Endothelial cell of umbilical vein (primary cell): Measurements from ENCODE around the gene UFD1. TPM values are rescaled to one million over a fixed set of nuclear protein-coding genes. Genes with fewer than 3 reads are reported as not detected.

Source experiments
- BruUV-seq: library from RNA; stranded (reverse); fragments of 400-500 nt; replicated peaks from 2 replicates; lab custom pipeline; 2021; lab: Mats Ljungman, UMichigan
- CTCF ChIA-PET: fragments of 300-600, 350-600 bp; sonication (Branson Sonifier 250); formaldehyde crosslinking; loops from one replicate; lab custom pipeline; 2021; ENCODE audit warnings: antibody characterized with exemption, inconsistent platforms; lab: Charles Lee
- POLR2A ChIA-PET: fragments of 300-600, 350-600 bp; sonication (Branson Sonifier 250); formaldehyde crosslinking; loops from one replicate; lab custom pipeline; 2021; ENCODE audit warnings: antibody characterized with exemption, inconsistent platforms; lab: Charles Lee
- DNase-seq: peaks from one replicate; pipeline ENCODE4 v3.0.0-alpha.2; 2011; ENCODE audit warnings: low read depth, low spot score
- FAIRE-seq: peaks from 2 replicates; lab custom pipeline; 2011; peaks lifted over from hg19 to GRCh38; lab: Jason Lieb, UNC
- H2AFZ ChIP-seq: 2 replicates; pipeline ENCODE4 v1.6.0; 2012; ENCODE audit warnings: low read depth, low read length, control low read depth, inconsistent platforms
- H3K27ac ChIP-seq: 2 replicates; pipeline ENCODE4 v1.5.1; 2011; ENCODE audit warnings: low read depth, mild to moderate bottlenecking, control low read depth, low read length, moderate library complexity; ENCODE audit not compliant: insufficient read depth
- H3K27me3 ChIP-seq, 2 experiments: 2 replicates each; pipeline versions ENCODE4 v1.6.0 to v1.6.1; 2011; ENCODE audit warnings: low read length in 2 of 2, mixed read lengths in 1 of 2; ENCODE audit not compliant: control insufficient read depth in 2 of 2, insufficient read depth in 2 of 2
- H3K36me3 ChIP-seq, 2 experiments: 2 replicates in 1 of 2; 3 replicates in 1 of 2; pipeline ENCODE4 v1.5.1; 2011; ENCODE audit warnings: low read length in 2 of 2, mild to moderate bottlenecking in 1 of 2, moderate library complexity in 1 of 2; ENCODE audit not compliant: control insufficient read depth in 2 of 2, insufficient read depth in 2 of 2; ENCODE audit errors: extremely low read depth in 1 of 2
- H3K4me1 ChIP-seq: 3 replicates; pipeline ENCODE4 v1.5.1; 2011; ENCODE audit warnings: mild to moderate bottlenecking, low read length; ENCODE audit not compliant: control insufficient read depth, insufficient read depth; ENCODE audit errors: extremely low read depth
- H3K4me2 ChIP-seq: 2 replicates; pipeline ENCODE4 v1.6.1; 2011; ENCODE audit warnings: low read length, control low read depth, mixed read lengths; ENCODE audit not compliant: insufficient read depth
- H3K4me3 ChIP-seq, 3 experiments: fragments of 200-600 bp in 1 of 3; sonication (generic), shearing (Covaris generic) in 1 of 3; replicated peaks in 1 of 3; 2 replicates each; pipeline ENCODE4 v1.5.1; 2011 to 2016; ENCODE audit warnings: control low read depth in 3 of 3, low read length in 3 of 3, mild to moderate bottlenecking in 2 of 3, inconsistent platforms in 1 of 3, low read depth in 1 of 3, moderate library complexity in 1 of 3; ENCODE audit not compliant: insufficient read depth in 1 of 3
- H3K79me2 ChIP-seq: 2 replicates; pipeline ENCODE4 v1.6.0; 2012; ENCODE audit warnings: low read length, inconsistent platforms; ENCODE audit not compliant: control insufficient read depth, insufficient read depth
- H3K9ac ChIP-seq: replicated peaks from 2 replicates; pipeline ENCODE3; 2011; ENCODE audit warnings: low read length, control low read depth; ENCODE audit not compliant: insufficient read depth; ENCODE audit errors: extremely low read depth
- H3K9me1 ChIP-seq: replicated peaks from 3 replicates; pipeline ENCODE4 v1.6.0; 2011; ENCODE audit warnings: mild to moderate bottlenecking, low read length; ENCODE audit not compliant: control insufficient read depth, insufficient read depth; ENCODE audit errors: extremely low read depth
- H3K9me3 ChIP-seq: replicated peaks from 2 replicates; pipeline ENCODE4 v1.5.1; 2012; ENCODE audit warnings: low read length, inconsistent platforms; ENCODE audit not compliant: control insufficient read depth, insufficient read depth
- H4K20me1 ChIP-seq: replicated peaks from 2 replicates; pipeline ENCODE3; 2011; ENCODE audit warnings: mild to moderate bottlenecking, low read length; ENCODE audit not compliant: control insufficient read depth, insufficient read depth; ENCODE audit errors: extremely low read depth
- EZH2 ChIP-seq: IDR thresholded peaks from 2 replicates; pipeline ENCODE4 v1.6.1; 2012; ENCODE audit warnings: borderline replicate concordance, low read depth, mild to moderate bottlenecking, moderate library complexity, low read length, inconsistent platforms; ENCODE audit not compliant: severe bottlenecking
- FOS ChIP-seq: IDR thresholded peaks from 2 replicates; pipeline ENCODE4 v1.6.1; 2011; ENCODE audit warnings: mild to moderate bottlenecking, low read length, moderate library complexity, borderline replicate concordance; ENCODE audit not compliant: insufficient read depth
- GATA2 ChIP-seq: IDR thresholded peaks from 2 replicates; pipeline ENCODE4 v1.7.0; 2011; ENCODE audit warnings: low read depth, mild to moderate bottlenecking, moderate library complexity, mixed read lengths, low read length; ENCODE audit not compliant: insufficient read length, insufficient read depth
- JUN ChIP-seq: IDR thresholded peaks from 2 replicates; pipeline ENCODE4 v1.6.1; 2011; ENCODE audit warnings: borderline replicate concordance, low read depth; ENCODE audit not compliant: insufficient read length, insufficient read depth
- POLR2A ChIP-seq: IDR thresholded peaks from 2 replicates; pipeline ENCODE4 v1.6.1; 2012; ENCODE audit warnings: low read depth, mild to moderate bottlenecking, control low read depth, low read length
- POLR2AphosphoS5 ChIP-seq: IDR thresholded peaks from 2 replicates; pipeline ENCODE4 v1.6.1; 2012; ENCODE audit warnings: low read depth, mild to moderate bottlenecking, control low read depth, low read length, moderate library complexity; ENCODE audit not compliant: insufficient read depth
- dilution Hi-C: fragments of 300-500 bp; cut with MboI; formaldehyde crosslinking; loops from one replicate; pipeline ENCODE4 v1.15.0; 2019; ENCODE audit warnings: low sequenced_read_pairs; ENCODE audit not compliant: extremely low pct_ligation_motif_present
- intact Hi-C: fragments of 100-400 bp; cut with micrococcal nuclease; formaldehyde crosslinking; loops from one replicate; pipeline ENCODE4 v1.10.0; 2022
- polyA plus RNA-seq, 4 experiments: library from polyadenylated mRNA; depleted of rRNA in 3 of 4; stranded (reverse) in 3 of 4; unstranded in 1 of 4; fragments of >200 nt; gene quantifications; 2 replicates each; pipeline versions ENCODE4 v1.2.1 to v1.2.3, GENCODE V29; 2011 to 2012; ENCODE audit warnings: missing spikeins in 1 of 4
- total RNA-seq: library from RNA; stranded (reverse); gene quantifications from 2 replicates; pipeline ENCODE4 v1.2.3, GENCODE V29; 2021
- TF ChIP-seq, protein P1 (sequence below), 2 donors: IDR thresholded peaks; 1 replicate in 1 of 2; 2 replicates in 1 of 2; pipeline ENCODE4 v1.5.1; 2011; ENCODE audit warnings: low read length in 2 of 2, mild to moderate bottlenecking in 2 of 2, moderate library complexity in 2 of 2, control low read depth in 1 of 2, inconsistent platforms in 1 of 2, low read depth in 1 of 2; ENCODE audit not compliant: insufficient read depth in 1 of 2; ENCODE audit errors: extremely low read depth in 1 of 2
- TF ChIP-seq, protein P2 (sequence below): IDR thresholded peaks from 2 replicates; pipeline ENCODE4 v1.6.1; 2011; ENCODE audit not compliant: insufficient read depth, insufficient read length

The UFD1 gene
- total and polyA plus RNA-seq, 2 donors (not counting 3 experiments of a cell fraction or from before 2014, with no cell fraction given): 127 to 228 TPM

DNA sequence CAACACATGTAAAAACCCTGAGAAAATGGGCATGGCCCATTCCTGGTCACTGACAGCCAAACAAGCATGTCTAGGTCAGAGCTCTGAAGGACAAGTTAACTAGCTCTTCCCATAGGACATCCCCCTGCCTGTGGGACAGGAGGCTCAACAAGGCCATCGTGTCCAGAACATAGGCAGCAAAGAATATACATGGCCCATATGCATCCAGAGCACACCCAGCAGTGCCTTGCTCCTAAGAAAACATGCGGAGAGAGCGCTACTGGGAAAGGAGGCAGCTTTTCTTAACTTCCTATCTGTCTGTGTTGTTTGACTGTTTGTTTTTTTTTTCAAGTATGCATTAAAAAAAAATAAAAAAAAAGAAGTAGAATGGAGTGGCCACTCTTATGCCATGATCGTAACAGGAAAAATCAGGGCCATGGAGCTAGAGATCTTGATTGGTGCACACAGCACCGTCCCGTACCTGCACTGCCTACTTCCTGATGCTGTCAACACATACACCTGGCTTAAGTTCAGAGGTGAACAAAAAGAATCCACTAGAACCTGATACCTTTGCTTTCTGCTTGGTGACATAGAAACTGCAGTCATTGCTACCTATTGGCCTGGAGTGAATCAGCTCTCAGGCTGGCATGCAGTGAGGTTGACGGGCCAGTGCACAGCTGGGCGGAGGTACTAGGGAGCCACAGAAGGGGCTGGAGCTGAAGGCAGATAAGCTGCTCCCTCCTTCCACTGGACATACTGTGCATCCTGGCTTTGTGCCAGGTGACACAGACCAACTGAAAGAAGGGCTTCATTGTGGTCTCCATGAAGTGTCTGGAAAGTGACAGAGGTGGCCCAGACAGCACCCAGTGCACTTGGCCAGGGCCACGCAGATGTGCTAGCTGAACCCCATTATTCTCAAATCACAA lies 11.9 kb downstream of the UFD1 start:
- no peak for DNase-seq
- Histone ChIP-seq H2AFZ (no peak overlapping the region), H3K9me3 (no peaks in the 10 kb centered on the region), H3K27me3 (no peaks in the 10 kb centered on the region), H4K20me1 (peaks cover 2% of the 10 kb centered on the region), H3K9ac (no peak overlapping the region), H3K4me2 (no peak overlapping the region), H3K4me1 (no peaks in the 10 kb centered on the region), H3K79me2 (peaks cover 6% of the 10 kb centered on the region), H3K9me1 (no peaks in the 10 kb centered on the region), H3K4me3 (no peak overlapping the region), H3K27ac (no peak overlapping the region), H3K36me3 (peaks cover 46 to 73% of the 10 kb centered on the region in 2 experiments)
- BruUV-seq: no TSS peak
- no peak for TF ChIP-seq JUN
- TF ChIP-seq POLR2A: no peak
- TF ChIP-seq POLR2AphosphoS5: no peak
- no peak for TF ChIP-seq EZH2
- TF ChIP-seq GATA2: no peak
- TF ChIP-seq, protein P1, sequence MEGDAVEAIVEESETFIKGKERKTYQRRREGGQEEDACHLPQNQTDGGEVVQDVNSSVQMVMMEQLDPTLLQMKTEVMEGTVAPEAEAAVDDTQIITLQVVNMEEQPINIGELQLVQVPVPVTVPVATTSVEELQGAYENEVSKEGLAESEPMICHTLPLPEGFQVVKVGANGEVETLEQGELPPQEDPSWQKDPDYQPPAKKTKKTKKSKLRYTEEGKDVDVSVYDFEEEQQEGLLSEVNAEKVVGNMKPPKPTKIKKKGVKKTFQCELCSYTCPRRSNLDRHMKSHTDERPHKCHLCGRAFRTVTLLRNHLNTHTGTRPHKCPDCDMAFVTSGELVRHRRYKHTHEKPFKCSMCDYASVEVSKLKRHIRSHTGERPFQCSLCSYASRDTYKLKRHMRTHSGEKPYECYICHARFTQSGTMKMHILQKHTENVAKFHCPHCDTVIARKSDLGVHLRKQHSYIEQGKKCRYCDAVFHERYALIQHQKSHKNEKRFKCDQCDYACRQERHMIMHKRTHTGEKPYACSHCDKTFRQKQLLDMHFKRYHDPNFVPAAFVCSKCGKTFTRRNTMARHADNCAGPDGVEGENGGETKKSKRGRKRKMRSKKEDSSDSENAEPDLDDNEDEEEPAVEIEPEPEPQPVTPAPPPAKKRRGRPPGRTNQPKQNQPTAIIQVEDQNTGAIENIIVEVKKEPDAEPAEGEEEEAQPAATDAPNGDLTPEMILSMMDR (IDR thresholded peaks at IDR 0.05; ENCODE audit: extremely low read depth in 1 of 2, insufficient read depth in 1 of 2, low read depth in 1 of 2, low read length in 2 of 2): no peak
- TF ChIP-seq, protein P2, sequence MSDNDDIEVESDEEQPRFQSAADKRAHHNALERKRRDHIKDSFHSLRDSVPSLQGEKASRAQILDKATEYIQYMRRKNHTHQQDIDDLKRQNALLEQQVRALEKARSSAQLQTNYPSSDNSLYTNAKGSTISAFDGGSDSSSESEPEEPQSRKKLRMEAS: no peak
- TF ChIP-seq FOS: no peak
- intact Hi-C loops: no loop called here
- dilution Hi-C loops: no loop called here
- ChIA-PET CTCF (interaction anchor here (3.7 kb wide), 1 partner anchor 11 kb away, joined by 12 read pairs; no protein-coding TSS in a partner anchor), POLR2A (no interaction called here)
- FAIRE-seq: no peak
